ENCODE measurements around the gene MYH7.

MYH7 gene

DNA sequence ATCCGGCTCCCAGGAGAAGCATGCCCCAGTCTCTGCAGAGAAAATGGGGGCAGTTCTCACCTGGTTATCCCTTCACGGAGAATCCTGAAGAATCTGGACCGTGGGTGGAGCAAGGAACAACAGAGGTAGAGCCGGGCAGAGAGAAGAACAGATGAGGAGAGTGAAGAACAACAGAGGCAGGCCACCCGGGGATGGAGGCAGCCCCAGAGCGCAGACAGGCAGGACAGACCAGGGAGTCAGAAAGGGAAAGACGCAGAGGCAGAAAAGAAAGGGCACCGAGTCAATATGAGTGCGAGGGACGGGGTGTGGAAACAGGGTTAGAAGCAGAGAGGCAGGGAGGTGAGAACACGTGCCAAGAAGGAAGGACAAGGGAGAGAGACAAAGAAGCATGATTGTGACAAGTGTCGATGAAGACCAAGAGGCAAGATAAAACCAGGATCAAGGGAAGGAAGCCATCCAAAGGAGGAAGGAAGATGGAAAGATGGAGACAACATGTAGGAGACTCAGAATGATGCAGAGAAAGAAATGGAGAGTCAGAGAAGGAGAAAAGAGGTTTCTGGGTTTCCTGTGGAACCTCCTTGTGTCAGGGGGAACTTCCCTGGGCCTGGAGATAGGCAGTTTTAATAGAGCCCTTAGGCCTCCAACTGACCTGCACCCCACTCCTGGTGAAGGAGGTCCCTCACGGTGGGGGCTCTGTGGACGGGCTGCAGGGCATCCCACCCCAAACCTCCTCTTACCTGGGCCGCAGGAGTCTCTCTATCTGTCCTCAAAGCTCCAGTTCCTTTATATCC is 27.7 kb downstream of the MYH7 start, which contains the start of gene MYH6:
TSS of gene MYH6 (minus strand) at position 758 of the 791 bp plus-strand sequence. CDS start 1,050 bp downstream, outside the sequence.
- no peaks in the 10 kb centered on the region for H3K9me3 ChIP-seq (ENCODE audit: control insufficient read depth, insufficient read depth, low read depth, low read length)
- H3K36me3 ChIP-seq (ENCODE audit: control insufficient read depth in 2 of 2, insufficient read depth in 1 of 2, low read length in 2 of 2): no peaks in the 10 kb centered on the region
- POLR2A ChIA-PET: no interaction called here
- no peak within 1 kb of the TSS for H3K27ac ChIP-seq (ENCODE audit: extremely low read depth, low read depth, low read length)
- CTCF ChIA-PET: no interaction called here
- no peak within 1 kb of the TSS for H3K4me3 ChIP-seq (ENCODE audit: low read depth, low read length)
- no peaks in the 10 kb centered on the region for H3K4me1 ChIP-seq (ENCODE audit: control insufficient read depth, insufficient read depth, low read length)
- TF ChIP-seq ZNF239 (tag by site-specific recombination; IDR thresholded peaks at IDR 0.05) (no peak), ZBTB17 (tag by site-specific recombination; IDR thresholded peaks at IDR 0.05) (peak; percentile 55; the same call in 1 of the 2 replicates), ZNF366 (tag by site-specific recombination; conservative IDR thresholded peaks at IDR 0.05) (no peak)

GRCh38 chr14:23406725-23407355 is 28.6 kb downstream of the MYH7 start:
- POLR2A ChIA-PET: no interaction called here

DNA sequence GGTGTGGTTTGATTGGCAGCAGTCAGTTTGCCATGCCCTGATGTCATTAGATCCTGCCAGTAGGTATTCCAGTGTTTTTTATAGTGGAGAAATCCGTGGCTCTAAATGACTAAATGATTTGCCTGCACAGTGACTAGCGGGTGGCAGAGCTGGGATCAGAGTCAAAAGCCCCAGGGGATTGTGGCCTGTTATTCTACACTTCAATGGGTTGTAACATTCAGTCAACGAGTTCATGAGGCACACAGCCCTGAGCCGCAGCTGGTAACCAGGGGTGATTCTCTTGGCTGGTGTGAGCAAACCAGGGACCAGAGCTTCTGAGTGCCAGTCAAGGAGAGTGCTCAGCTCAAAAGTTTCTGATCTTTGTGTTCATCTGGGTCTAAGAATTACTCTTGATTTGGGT is 29.2 kb downstream of the MYH7 start:
- Histone ChIP-seq H3K4me3 (ENCODE audit: low read depth, low read length) (no peak overlapping the region), H3K36me3 (ENCODE audit: control insufficient read depth in 2 of 2, insufficient read depth in 1 of 2, low read length in 2 of 2) (no peaks in the 10 kb centered on the region), H3K4me1 (ENCODE audit: control insufficient read depth, insufficient read depth, low read length) (no peaks in the 10 kb centered on the region), H3K27ac (ENCODE audit: extremely low read depth, low read depth, low read length) (no peak overlapping the region), H3K9me3 (ENCODE audit: control insufficient read depth, insufficient read depth, low read depth, low read length) (no peaks in the 10 kb centered on the region)
- ChIA-PET CTCF (no interaction called here), POLR2A (no interaction called here)
- TF ChIP-seq PRDM6 (tag by site-specific recombination; IDR thresholded peaks at IDR 0.05): no peak
- no peak for TF ChIP-seq AEBP2 (tag by site-specific recombination; IDR thresholded peaks at IDR 0.05; ENCODE audit: borderline replicate concordance)
- TF ChIP-seq ZNF391 (tag by site-specific recombination; IDR thresholded peaks at IDR 0.05; ENCODE audit: borderline replicate concordance, low read depth): no peak
- TF ChIP-seq, protein P1, sequence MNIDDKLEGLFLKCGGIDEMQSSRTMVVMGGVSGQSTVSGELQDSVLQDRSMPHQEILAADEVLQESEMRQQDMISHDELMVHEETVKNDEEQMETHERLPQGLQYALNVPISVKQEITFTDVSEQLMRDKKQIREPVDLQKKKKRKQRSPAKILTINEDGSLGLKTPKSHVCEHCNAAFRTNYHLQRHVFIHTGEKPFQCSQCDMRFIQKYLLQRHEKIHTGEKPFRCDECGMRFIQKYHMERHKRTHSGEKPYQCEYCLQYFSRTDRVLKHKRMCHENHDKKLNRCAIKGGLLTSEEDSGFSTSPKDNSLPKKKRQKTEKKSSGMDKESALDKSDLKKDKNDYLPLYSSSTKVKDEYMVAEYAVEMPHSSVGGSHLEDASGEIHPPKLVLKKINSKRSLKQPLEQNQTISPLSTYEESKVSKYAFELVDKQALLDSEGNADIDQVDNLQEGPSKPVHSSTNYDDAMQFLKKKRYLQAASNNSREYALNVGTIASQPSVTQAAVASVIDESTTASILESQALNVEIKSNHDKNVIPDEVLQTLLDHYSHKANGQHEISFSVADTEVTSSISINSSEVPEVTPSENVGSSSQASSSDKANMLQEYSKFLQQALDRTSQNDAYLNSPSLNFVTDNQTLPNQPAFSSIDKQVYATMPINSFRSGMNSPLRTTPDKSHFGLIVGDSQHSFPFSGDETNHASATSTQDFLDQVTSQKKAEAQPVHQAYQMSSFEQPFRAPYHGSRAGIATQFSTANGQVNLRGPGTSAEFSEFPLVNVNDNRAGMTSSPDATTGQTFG (tag by site-specific recombination; IDR thresholded peaks at IDR 0.05; ENCODE audit: borderline replicate concordance): no peak
- no peak for TF ChIP-seq ZNF473 (tag by site-specific recombination; IDR thresholded peaks at IDR 0.05)
- TF ChIP-seq ZIC2 (tag by site-specific recombination; IDR thresholded peaks at IDR 0.05): peak; percentile 73
- TF ChIP-seq GLI4 (tag by site-specific recombination; IDR thresholded peaks at IDR 0.05): no peak
- TF ChIP-seq, protein P2, sequence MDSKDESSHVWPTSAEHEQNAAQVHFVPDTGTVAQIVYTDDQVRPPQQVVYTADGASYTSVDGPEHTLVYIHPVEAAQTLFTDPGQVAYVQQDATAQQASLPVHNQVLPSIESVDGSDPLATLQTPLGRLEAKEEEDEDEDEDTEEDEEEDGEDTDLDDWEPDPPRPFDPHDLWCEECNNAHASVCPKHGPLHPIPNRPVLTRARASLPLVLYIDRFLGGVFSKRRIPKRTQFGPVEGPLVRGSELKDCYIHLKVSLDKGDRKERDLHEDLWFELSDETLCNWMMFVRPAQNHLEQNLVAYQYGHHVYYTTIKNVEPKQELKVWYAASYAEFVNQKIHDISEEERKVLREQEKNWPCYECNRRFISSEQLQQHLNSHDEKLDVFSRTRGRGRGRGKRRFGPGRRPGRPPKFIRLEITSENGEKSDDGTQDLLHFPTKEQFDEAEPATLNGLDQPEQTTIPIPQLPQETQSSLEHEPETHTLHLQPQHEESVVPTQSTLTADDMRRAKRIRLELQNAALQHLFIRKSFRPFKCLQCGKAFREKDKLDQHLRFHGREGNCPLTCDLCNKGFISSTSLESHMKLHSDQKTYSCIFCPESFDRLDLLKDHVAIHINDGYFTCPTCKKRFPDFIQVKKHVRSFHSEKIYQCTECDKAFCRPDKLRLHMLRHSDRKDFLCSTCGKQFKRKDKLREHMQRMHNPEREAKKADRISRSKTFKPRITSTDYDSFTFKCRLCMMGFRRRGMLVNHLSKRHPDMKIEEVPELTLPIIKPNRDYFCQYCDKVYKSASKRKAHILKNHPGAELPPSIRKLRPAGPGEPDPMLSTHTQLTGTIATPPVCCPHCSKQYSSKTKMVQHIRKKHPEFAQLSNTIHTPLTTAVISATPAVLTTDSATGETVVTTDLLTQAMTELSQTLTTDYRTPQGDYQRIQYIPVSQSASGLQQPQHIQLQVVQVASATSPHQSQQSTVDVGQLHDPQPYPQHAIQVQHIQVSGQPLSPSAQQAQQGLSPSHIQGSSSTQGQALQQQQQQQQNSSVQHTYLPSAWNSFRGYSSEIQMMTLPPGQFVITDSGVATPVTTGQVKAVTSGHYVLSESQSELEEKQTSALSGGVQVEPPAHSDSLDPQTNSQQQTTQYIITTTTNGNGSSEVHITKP (tag by site-specific recombination; IDR thresholded peaks at IDR 0.05): no peak
- no peak for TF ChIP-seq ZNF114 (tag by site-specific recombination; IDR thresholded peaks at IDR 0.05)
- no peak for TF ChIP-seq YY1 (tag by site-specific recombination; IDR thresholded peaks at IDR 0.05)
- no peak for TF ChIP-seq ZSCAN16 (tag by site-specific recombination; IDR thresholded peaks at IDR 0.05)
- no peak for TF ChIP-seq HOXC10 (CRISPR knock-in tag; IDR thresholded peaks at IDR 0.05)
- no peak for TF ChIP-seq ZNF792 (tag by site-specific recombination; IDR thresholded peaks at IDR 0.05)
- no peak for TF ChIP-seq HOXA7 (CRISPR knock-in tag; IDR thresholded peaks at IDR 0.05; ENCODE audit: borderline replicate concordance)
- TF ChIP-seq ZNF658 (tag by site-specific recombination; IDR thresholded peaks at IDR 0.05): no peak

More at GRCh38 chr14:23406725-23407355, 28.6 kb downstream of the MYH7 start:
- CTCF ChIA-PET: no interaction called here
- Histone ChIP-seq H3K4me3 (ENCODE audit: low read depth, low read length) (no peak overlapping the region), H3K4me1 (ENCODE audit: control insufficient read depth, insufficient read depth, low read length) (no peaks in the 10 kb centered on the region), H3K36me3 (ENCODE audit: control insufficient read depth in 2 of 2, insufficient read depth in 1 of 2, low read length in 2 of 2) (no peaks in the 10 kb centered on the region), H3K9me3 (ENCODE audit: control insufficient read depth, insufficient read depth, low read depth, low read length) (no peaks in the 10 kb centered on the region), H3K27ac (ENCODE audit: extremely low read depth, low read depth, low read length) (no peak overlapping the region)
- no peak for TF ChIP-seq ZNF292 (tag by site-specific recombination; IDR thresholded peaks at IDR 0.05; ENCODE audit: borderline replicate concordance, low read depth)
- peak; percentile 91 for TF ChIP-seq SCRT2 (tag by site-specific recombination; IDR thresholded peaks at IDR 0.05)
- peak; percentile 63; the same call in 1 of the 2 replicates for TF ChIP-seq SCRT1 (tag by site-specific recombination; IDR thresholded peaks at IDR 0.05; ENCODE audit: borderline replicate concordance)

Data from HEK293 (cell line).